ENCODE measurements around the gene LNP1.
A peak's percentile ranks its signal among the peaks of the same experiment; 100 is the strongest.
"Not testable (repeated sequence)": the region's sequence is repeated elsewhere in the genome, so short reads cannot be mapped to it uniquely, and the experiment has no call there.

LNP1 gene

GRCh38 chr3:100429187-100429716 lies 27.9 kb downstream of the LNP1 start:
- no peak for DNase-seq (ENCODE audit: low spot score)

GRCh38 chr3:100436951-100437350 lies 35.6 kb downstream of the LNP1 start:
- no peak for DNase-seq (ENCODE audit: low spot score)

- no peak for DNase-seq (ENCODE audit: low spot score)
Measured at GRCh38 chr3:100437721-100438622, 36.6 kb downstream of the LNP1 start.

- DNase-seq (ENCODE audit: low spot score) = no peak
Measured at GRCh38 chr3:100438623-100438974, 37.3 kb downstream of the LNP1 start.

GRCh38 chr3:100440895-100441294 lies 39.6 kb downstream of the LNP1 start:
- DNase-seq (ENCODE audit: low spot score) = no peak

GRCh38 chr3:100443690-100444089 lies 42.4 kb downstream of the LNP1 start:
- DNase-seq (ENCODE audit: low spot score) = no peak

GRCh38 chr3:100447067-100447466 lies 45.7 kb downstream of the LNP1 start:
- not testable (repeated sequence) for DNase-seq (ENCODE audit: low spot score)

- no peak for DNase-seq (ENCODE audit: low spot score)
Measured at GRCh38 chr3:100448079-100448478, 46.7 kb downstream of the LNP1 start.

- DNase-seq (ENCODE audit: low spot score) = no peak
Measured at GRCh38 chr3:100449214-100449613, 47.9 kb downstream of the LNP1 start.

- no peak for DNase-seq (ENCODE audit: low spot score)
Measured at GRCh38 chr3:100454677-100455076, 53.3 kb downstream of the LNP1 start.

GRCh38 chr3:100455841-100456550 lies 54.7 kb downstream of the LNP1 start:
- DNase-seq (ENCODE audit: low spot score) = no peak

GRCh38 chr3:100456745-100457144 lies 55.4 kb downstream of the LNP1 start:
- no peak for DNase-seq (ENCODE audit: low spot score)

GRCh38 chr3:100457811-100458210 lies 56.5 kb downstream of the LNP1 start:
- DNase-seq (ENCODE audit: low spot score) = no peak

- no peak for DNase-seq (ENCODE audit: low spot score)
Measured at GRCh38 chr3:100458814-100459213, 57.5 kb downstream of the LNP1 start.

GRCh38 chr3:100463002-100463401 lies 61.7 kb downstream of the LNP1 start:
- DNase-seq (ENCODE audit: low spot score) = peak; percentile 12

- no peak for DNase-seq (ENCODE audit: low spot score)
Measured at GRCh38 chr3:100463646-100464155, 62.4 kb downstream of the LNP1 start.

- no peak for DNase-seq (ENCODE audit: low spot score)
Measured at GRCh38 chr3:100465892-100466777, 64.8 kb downstream of the LNP1 start.

- no peak for DNase-seq (ENCODE audit: low spot score)
Measured at GRCh38 chr3:100467133-100467532, 65.8 kb downstream of the LNP1 start.

- no peak for DNase-seq (ENCODE audit: low spot score)
Measured at GRCh38 chr3:100468676-100469075, 67.3 kb downstream of the LNP1 start.

- DNase-seq (ENCODE audit: low spot score) = no peak
Measured at GRCh38 chr3:100470951-100471350, 69.6 kb downstream of the LNP1 start.

- no peak for DNase-seq (ENCODE audit: low spot score)
Measured at GRCh38 chr3:100471444-100471843, 70.1 kb downstream of the LNP1 start.

GRCh38 chr3:100477851-100478360 lies 76.6 kb downstream of the LNP1 start:
- not testable (repeated sequence) for DNase-seq (ENCODE audit: low spot score)

All from CD4-positive, alpha-beta T cell treated with Interleukin-2 at 100 ng/mL for 4 hours (primary cell).